Fibroblast of the conjunctiva (primary cell): ENCODE measurements around the gene EEFSEC.

Source experiments
- DNase-seq: peaks from one replicate; pipeline ENCODE4 v3.0.0-alpha.2; 2010; ENCODE audit warnings: low read depth

The EEFSEC gene

GRCh38 chr3:128217702-128218547, 64.6 kb downstream of the EEFSEC start:
- peak; percentile 71 for DNase-seq

- DNase-seq = no peak
Observed at GRCh38 chr3:128218548-128219257, 65.4 kb downstream of the EEFSEC start.

GRCh38 chr3:128221328-128221727, 68.0 kb downstream of the EEFSEC start:
- no peak for DNase-seq

- no peak for DNase-seq
Observed at GRCh38 chr3:128222796-128223385, 69.6 kb downstream of the EEFSEC start.

- no peak for DNase-seq
Observed at GRCh38 chr3:128226186-128226725, 73.0 kb downstream of the EEFSEC start.

GRCh38 chr3:128226795-128227395, 73.6 kb downstream of the EEFSEC start:
- DNase-seq = peak; percentile 5

- DNase-seq = no peak
Observed at GRCh38 chr3:128227507-128227906, 74.2 kb downstream of the EEFSEC start.

- DNase-seq = no peak
Observed at GRCh38 chr3:128228366-128228910, 75.2 kb downstream of the EEFSEC start.

GRCh38 chr3:128229106-128229857, 76.0 kb downstream of the EEFSEC start:
- DNase-seq = no peak

- DNase-seq = no peak
Observed at GRCh38 chr3:128231606-128232005, 78.3 kb downstream of the EEFSEC start.

- DNase-seq = no peak
Observed at GRCh38 chr3:128232376-128233178, 79.3 kb downstream of the EEFSEC start.

- DNase-seq = no peak
Observed at GRCh38 chr3:128235207-128235926, 82.1 kb downstream of the EEFSEC start.

- DNase-seq = no peak
Observed at GRCh38 chr3:128236657-128237056, 83.4 kb downstream of the EEFSEC start.

GRCh38 chr3:128237348-128238183, 84.3 kb downstream of the EEFSEC start:
- no peak for DNase-seq

- no peak for DNase-seq
Observed at GRCh38 chr3:128238184-128238489, 84.9 kb downstream of the EEFSEC start.

- DNase-seq = no peak
Observed at GRCh38 chr3:128239304-128239703, 86.0 kb downstream of the EEFSEC start.

- no peak for DNase-seq
Observed at GRCh38 chr3:128240232-128240631, 87.0 kb downstream of the EEFSEC start.

- DNase-seq = no peak
Observed at GRCh38 chr3:128241741-128242140, 88.5 kb downstream of the EEFSEC start.
